GM18868 (cell line): Measurements from ENCODE around the gene TRIM14.

Source experiments
- ATAC-seq: cut with Tn5 transposase; IDR thresholded peaks from one replicate; pipeline ENCODE4 v1.9.1; 2021; ENCODE audit warnings: mild to moderate bottlenecking, moderate library complexity; ENCODE audit not compliant: unreplicated experiment

Gene TRIM14

GRCh38 chr9:98118640-98119601 is at the start of gene TRIM14:
TSS of gene TRIM14 (minus strand) at chr9:98119222. CDS start at chr9:98119188, 34 bp downstream.
- peak; percentile 59 for ATAC-seq

- ATAC-seq: no peak
These were observed 49.2 kb upstream of the TRIM14 start for GRCh38 chr9:98168153-98168780.

GRCh38 chr9:98164912-98165311 is 45.9 kb upstream of the TRIM14 start:
- no peak for ATAC-seq

GRCh38 chr9:98162613-98163012 is 43.6 kb upstream of the TRIM14 start:
- no peak for ATAC-seq

GRCh38 chr9:98161851-98162250 is 42.8 kb upstream of the TRIM14 start:
- ATAC-seq: no peak

GRCh38 chr9:98159790-98160189 is 40.8 kb upstream of the TRIM14 start:
- ATAC-seq: no peak

- no peak for ATAC-seq
These were observed 40.3 kb upstream of the TRIM14 start for GRCh38 chr9:98159301-98159700.

- ATAC-seq: no peak
These were observed 39.2 kb upstream of the TRIM14 start for GRCh38 chr9:98158071-98158831.

GRCh38 chr9:98157372-98157771 is 38.4 kb upstream of the TRIM14 start:
- ATAC-seq: no peak

GRCh38 chr9:98154678-98155077 is 35.7 kb upstream of the TRIM14 start:
- ATAC-seq: no peak

GRCh38 chr9:98152526-98152925 is 33.5 kb upstream of the TRIM14 start:
- ATAC-seq: no peak

GRCh38 chr9:98150721-98151120 is 31.7 kb upstream of the TRIM14 start:
- no peak for ATAC-seq

GRCh38 chr9:98150164-98150563 is 31.1 kb upstream of the TRIM14 start:
- no peak for ATAC-seq

- ATAC-seq: no peak
These were observed 30.4 kb upstream of the TRIM14 start for GRCh38 chr9:98149422-98149821.

- no peak for ATAC-seq
These were observed 29.5 kb upstream of the TRIM14 start for GRCh38 chr9:98148486-98148885.

GRCh38 chr9:98147582-98147981 is 28.6 kb upstream of the TRIM14 start:
- no peak for ATAC-seq

GRCh38 chr9:98146101-98146991 is 27.3 kb upstream of the TRIM14 start:
- no peak for ATAC-seq

- no peak for ATAC-seq
These were observed 25.6 kb upstream of the TRIM14 start for GRCh38 chr9:98144631-98145030.

- ATAC-seq: no peak
These were observed 25.1 kb upstream of the TRIM14 start for GRCh38 chr9:98144076-98144475.

GRCh38 chr9:98142925-98143481 is 24.0 kb upstream of the TRIM14 start:
- ATAC-seq: no peak
